ACHN (cell line): Measurements from ENCODE around the gene FGF23.
"Not testable (repeated sequence)": the region's sequence is repeated elsewhere in the genome, so short reads cannot be mapped to it uniquely, and the experiment has no call there.

Experiments
- DNase-seq: peaks from one replicate; pipeline ENCODE4 v3.0.0-alpha.2; 2015
- in situ Hi-C: cut with HindIII; loops from 2 replicates; pipeline ENCODE4 v1.10.0; 2017; ENCODE audit warnings: low sequenced_read_pairs, low pct_ligation_motif_present, low pct_unique_long_range_greater_than_20kb

The FGF23 gene

DNA sequence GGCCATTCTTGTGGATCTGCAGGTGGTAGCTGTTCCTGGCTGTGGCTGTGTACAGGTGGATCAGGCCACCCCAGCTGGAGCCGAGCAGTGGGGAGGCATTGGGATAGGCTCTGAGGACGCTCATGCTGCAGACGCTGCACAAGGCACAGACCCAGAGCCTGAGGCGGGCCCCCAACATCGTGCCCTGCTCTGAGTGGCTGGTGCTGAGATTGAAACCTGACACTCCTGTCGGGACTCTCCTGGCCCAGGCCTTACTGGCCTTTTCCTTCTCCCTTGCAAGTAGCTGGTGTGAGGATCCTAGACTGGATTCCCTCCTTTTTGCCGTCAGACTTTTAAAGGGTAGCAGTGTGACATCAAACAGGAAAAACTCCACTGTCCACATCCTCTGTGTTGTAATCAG lies at the start of gene FGF23:
FGF23 (minus strand) TSS at position 308 of the 400 bp plus-strand sequence; CDS start at position 178, 130 bp downstream.
- no peak for DNase-seq
- in situ Hi-C loops: no loop called here

- in situ Hi-C loops: no loop called here
- DNase-seq: no peak
Measured at GRCh38 chr12:4424422-4424821, 44.9 kb upstream of the FGF23 start.

- no peak for DNase-seq
- in situ Hi-C loops: no loop called here
Measured at GRCh38 chr12:4423528-4424195, 44.1 kb upstream of the FGF23 start.

GRCh38 chr12:4422985-4423384 lies 43.5 kb upstream of the FGF23 start:
- DNase-seq: no peak
- in situ Hi-C loops: no loop called here

GRCh38 chr12:4421590-4422031 lies 42.1 kb upstream of the FGF23 start:
- peak; percentile 67 for DNase-seq
- in situ Hi-C loops: no loop called here

GRCh38 chr12:4420138-4420670 lies 40.7 kb upstream of the FGF23 start:
- in situ Hi-C loops: no loop called here
- no peak for DNase-seq

DNA sequence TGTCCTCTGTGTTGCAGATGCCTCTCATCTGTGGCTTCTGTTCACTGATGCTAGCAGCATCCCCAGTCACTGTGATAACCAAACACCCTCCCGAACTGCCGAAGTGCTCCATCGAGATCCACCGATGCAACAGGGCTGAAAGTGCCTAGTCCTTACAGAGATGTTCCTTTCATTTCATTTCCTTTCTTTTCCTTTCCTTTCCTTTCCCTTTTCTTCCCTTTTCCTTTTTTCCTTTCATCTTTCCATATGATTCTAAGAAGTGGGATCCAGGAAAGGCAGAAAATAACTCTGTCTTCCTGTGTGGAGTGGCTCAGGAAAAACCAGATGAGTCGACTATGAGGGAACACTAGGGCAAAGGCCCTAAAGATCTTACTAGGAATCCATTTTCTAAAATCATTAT lies 39.4 kb upstream of the FGF23 start:
- in situ Hi-C loops: no loop called here
- no peak for DNase-seq

GRCh38 chr12:4417936-4418335 lies 38.4 kb upstream of the FGF23 start:
- no peak for DNase-seq
- in situ Hi-C loops: no loop called here

GRCh38 chr12:4417455-4417854 lies 37.9 kb upstream of the FGF23 start:
- no peak for DNase-seq
- in situ Hi-C loops: no loop called here

GRCh38 chr12:4416276-4416675 lies 36.8 kb upstream of the FGF23 start:
- DNase-seq: no peak
- in situ Hi-C loops: no loop called here

DNA sequence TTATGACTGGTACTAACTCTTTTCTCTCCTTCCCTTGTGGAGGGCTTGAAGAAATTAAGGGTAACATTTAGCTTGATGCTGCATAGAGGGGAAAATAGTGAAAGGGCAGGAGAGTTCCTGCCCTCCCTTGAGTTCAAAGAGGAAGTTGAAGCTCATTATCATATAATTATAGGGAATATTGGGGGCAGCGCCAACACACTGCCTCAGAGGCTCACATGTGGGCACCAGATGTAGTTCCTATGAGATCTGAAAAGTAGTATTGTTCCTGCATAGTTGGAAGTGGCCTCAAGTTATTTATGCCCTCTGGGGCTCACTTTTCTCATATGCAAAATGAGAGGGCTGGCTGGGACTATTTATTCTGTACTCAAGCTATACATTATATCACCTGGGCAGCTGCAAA lies 33.0 kb upstream of the FGF23 start:
- in situ Hi-C loops: no loop called here
- DNase-seq: no peak

DNA sequence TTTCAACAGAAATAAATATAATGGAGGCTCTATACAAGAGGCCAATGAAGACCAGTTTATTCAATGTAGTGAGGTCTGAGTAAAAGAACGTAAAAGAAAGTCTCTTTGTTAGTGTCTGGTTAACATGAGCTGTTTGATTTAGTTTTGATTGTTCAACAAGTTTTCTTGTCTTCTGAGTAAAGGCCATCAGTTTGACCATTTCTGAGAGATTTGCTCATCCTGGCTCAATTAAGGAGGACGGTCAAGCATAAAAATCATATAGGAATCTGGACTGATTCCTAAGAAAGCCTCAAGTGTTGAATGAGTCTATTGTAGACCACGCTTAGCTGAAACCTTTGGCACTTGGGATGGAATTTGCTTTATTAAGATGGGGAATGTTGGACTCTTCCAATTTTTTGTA lies 32.5 kb upstream of the FGF23 start:
- DNase-seq: no peak
- in situ Hi-C loops: no loop called here

- in situ Hi-C loops: no loop called here
Measured at GRCh38 chr12:4407136-4407535, 27.6 kb upstream of the FGF23 start.

GRCh38 chr12:4404877-4405637 lies 25.5 kb upstream of the FGF23 start:
- DNase-seq, in situ Hi-C loops: not testable (repeated sequence)

More at GRCh38 chr12:4407136-4407535, 27.6 kb upstream of the FGF23 start:
- DNase-seq: no peak

DNA sequence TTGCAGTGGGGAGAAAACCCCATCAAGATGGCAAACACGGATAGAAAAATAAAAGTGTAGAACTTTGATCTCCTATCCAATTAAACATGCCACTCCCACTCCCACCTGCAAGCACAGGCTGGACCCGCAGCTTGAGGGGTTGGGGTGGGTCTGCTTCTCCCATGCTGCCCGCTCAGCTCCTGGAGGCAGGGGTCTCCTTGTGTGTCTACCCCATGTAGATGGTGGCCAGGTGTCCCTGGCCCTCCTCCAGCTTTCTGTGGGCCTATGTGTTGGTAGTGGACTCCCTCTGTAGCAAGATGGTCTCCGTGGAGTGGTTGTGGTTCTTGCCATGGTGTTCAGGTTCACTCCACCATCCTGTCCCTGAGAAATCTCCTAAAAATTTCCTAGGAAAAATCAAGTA lies 23.5 kb upstream of the FGF23 start:
- in situ Hi-C loops: no loop called here
- no peak for DNase-seq

DNA sequence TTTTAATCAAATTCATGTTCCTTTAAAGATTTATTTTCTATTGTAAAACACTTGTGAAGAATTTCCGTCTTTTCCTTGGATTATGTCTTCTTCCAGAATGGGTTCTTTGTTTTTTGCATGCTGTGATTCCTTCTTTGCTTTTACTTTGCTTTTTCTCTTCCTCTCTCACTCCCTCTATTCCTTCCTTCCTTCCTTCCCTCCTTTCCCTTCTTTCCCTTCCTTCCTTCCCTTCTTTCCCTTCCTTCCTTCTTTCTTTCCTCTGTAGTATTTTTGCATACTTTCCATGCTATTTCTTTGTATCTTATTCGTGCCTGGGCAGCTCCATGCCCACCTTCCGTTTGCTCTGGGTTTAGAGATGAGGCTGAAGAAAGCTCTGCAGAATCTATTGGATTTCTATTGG lies 21.6 kb upstream of the FGF23 start:
- in situ Hi-C loops: no loop called here

GRCh38 chr12:4395818-4396217 lies 16.3 kb upstream of the FGF23 start:
- DNase-seq: no peak
- in situ Hi-C loops: no loop called here

More for the DNA sequence above, 21.6 kb upstream of the FGF23 start:
- DNase-seq: no peak

- in situ Hi-C loops: no loop called here
- DNase-seq: no peak
Measured at GRCh38 chr12:4393211-4393610, 13.7 kb upstream of the FGF23 start.

- no peak for DNase-seq
- in situ Hi-C loops: no loop called here
Measured at GRCh38 chr12:4392223-4392742, 12.8 kb upstream of the FGF23 start.
